HG03558 (cell line): ENCODE results near the gene ZNF598.

Source experiments
- ATAC-seq: cut with Tn5 transposase; IDR thresholded peaks from one replicate; pipeline ENCODE4 v1.9.1; 2021; ENCODE audit warnings: moderate number of reproducible peaks; ENCODE audit not compliant: unreplicated experiment; ENCODE audit errors: extremely low read depth

ZNF598 gene

GRCh38 chr16:1992704-1993317 is 16.8 kb downstream of the ZNF598 start:
- no peak for ATAC-seq

DNA sequence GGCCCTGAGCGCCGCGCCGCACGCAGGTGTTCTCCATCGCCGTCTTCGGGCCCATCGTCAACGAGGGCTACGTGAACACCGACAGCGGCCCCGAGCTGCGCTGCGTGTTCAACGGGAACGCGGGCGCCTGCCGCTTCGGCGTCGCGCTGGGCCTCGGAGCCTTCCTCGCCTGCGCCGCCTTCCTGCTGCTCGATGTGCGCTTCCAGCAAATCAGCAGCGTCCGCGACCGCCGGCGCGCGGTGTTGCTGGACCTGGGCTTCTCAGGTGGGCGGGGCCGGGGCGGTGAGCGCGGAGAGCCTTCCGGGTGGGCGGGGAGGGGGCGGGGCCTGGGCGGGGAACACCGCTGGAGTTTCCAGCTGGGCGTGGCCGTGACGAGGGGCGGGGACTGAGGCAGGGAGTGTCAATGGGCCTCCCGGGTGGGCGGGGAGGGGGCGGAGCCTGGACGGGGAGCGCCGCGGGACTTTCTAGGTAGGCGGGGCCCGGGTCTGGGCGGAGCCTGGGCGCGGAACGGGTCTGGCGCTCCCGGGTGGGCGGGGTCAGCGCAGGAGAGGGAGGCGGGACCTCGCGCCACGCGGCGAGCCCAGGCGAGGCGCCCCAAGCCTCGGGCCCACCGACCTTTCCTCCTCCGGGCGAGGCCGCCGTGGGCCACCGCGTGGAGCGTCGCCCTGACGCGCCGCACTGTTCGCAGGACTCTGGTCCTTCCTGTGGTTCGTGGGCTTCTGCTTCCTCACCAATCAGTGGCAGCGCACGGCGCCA is 17.5 kb downstream of the ZNF598 start:
- ATAC-seq: no peak

- ATAC-seq: no peak
Measured at GRCh38 chr16:1991588-1991947, 18.1 kb downstream of the ZNF598 start.

- ATAC-seq: no peak
Measured at GRCh38 chr16:1991135-1991551, 18.5 kb downstream of the ZNF598 start.

DNA sequence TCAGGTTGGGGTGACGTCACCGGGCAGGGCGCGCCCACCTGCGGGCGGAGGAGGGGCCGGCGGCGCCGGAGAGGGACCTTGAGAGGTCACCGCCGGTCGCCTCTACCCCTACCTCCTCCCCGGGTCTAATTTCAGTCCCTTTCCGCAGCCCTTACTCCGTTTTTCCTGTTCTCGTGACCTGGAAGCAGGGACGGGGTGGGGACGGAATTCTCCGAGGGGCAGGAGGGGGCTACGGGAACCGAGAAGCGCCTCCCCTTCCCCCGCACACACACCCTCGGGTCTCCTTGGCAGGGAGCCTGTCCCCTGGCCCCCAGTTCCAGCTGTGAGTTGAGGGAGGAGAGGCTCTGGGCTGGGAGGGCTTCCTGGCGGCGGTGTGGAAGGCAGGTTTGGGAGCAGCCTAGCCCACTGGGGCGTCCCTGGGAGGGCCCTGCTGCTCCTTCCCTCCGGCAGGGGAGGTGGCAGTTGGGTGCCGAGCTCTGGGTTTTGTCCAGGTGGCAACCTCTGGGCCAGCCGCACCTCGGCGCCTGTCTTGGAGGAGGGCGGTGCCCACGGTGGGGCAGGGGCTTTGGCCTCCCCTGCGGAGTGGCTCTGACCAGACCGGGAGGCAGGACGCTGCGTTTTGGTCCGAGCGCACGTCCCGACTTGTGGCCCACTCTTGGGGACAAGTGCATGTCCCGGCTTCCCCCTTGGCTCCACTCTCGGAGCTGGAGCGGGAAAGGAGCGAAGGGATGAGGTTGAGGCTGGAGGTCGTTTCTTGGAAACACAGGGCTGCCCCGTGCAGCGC is 19.1 kb downstream of the ZNF598 start:
- no peak for ATAC-seq

DNA sequence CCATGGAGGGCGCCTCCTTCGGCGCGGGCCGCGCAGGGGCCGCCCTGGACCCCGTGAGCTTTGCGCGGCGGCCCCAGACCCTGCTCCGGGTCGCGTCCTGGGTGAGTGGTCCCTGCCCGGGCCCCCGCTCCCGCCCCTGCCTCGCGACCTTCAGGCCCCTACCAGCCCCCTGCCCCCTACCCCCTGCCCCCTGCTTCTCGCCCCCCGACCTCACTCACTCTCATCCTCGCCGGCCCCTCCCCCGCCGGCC is 19.6 kb downstream of the ZNF598 start:
- no peak for ATAC-seq

DNA sequence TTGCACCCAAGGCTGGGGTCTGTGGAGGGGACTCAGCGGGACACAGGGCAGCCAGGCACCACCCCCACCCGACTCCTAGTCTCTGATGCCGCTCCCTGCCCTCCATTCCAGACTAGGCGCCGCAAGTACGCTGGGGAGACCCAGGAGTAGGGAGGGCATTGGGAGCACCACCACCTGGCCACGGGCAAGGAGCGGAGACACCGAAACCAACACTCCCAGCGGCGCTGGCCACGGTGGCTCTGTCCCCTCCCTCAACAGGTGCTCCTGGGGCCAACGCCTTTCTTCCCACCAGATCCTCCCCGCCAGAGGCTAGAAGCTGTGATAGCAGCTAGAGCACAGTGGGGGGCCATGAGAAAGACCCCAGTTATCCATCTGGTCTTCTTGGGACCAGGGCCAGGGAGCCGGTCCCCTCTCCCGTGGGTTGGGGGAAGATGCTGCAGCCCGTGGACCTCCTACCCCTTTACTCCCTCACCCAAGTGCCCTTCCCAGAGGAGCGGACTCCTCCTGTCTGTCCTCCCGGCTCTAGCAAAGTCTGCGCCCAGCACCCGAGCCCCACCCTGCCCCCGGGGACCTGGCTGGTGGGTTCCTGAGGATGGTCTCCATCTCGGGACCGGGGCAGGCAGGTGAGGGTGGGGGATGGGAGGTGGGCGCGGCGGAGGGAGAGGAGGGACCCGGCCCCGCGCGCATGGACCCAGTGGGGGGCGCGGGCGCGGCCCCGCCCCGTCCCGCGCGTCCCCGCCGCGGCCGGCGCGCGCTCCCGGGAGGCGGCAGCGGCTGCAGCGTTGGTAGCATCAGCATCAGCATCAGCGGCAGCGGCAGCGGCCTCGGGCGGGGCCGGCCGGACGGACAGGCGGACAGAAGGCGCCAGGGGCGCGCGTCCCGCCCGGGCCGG is 20.2 kb downstream of the ZNF598 start, which contains the start of gene SYNGR3:
Gene SYNGR3, plus strand, starts transcription at position 762 of the 892 bp plus-strand sequence. CDS start 133 bp downstream, outside the sequence.
- no peak for ATAC-seq

DNA sequence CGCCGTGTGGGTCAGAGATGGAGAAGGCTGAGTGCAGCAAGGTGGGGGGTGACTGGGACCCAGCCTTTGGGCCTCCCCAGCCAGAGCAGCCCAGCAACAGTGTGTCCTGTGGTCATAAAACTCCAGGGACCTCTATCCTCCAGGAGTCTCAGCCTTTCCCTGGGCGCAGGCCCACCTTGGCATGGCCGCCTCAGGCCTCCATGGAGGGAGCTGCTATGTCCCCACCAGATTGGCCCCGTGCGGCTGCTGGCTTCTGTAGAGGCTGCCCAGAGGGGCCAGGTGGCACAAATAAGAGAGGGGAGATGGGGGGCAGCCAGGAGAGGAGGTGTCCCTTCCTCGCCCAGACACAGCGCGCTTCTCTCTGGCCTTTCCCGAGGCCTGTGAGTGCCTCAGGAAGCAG is 22.4 kb downstream of the ZNF598 start:
- ATAC-seq: no peak

DNA sequence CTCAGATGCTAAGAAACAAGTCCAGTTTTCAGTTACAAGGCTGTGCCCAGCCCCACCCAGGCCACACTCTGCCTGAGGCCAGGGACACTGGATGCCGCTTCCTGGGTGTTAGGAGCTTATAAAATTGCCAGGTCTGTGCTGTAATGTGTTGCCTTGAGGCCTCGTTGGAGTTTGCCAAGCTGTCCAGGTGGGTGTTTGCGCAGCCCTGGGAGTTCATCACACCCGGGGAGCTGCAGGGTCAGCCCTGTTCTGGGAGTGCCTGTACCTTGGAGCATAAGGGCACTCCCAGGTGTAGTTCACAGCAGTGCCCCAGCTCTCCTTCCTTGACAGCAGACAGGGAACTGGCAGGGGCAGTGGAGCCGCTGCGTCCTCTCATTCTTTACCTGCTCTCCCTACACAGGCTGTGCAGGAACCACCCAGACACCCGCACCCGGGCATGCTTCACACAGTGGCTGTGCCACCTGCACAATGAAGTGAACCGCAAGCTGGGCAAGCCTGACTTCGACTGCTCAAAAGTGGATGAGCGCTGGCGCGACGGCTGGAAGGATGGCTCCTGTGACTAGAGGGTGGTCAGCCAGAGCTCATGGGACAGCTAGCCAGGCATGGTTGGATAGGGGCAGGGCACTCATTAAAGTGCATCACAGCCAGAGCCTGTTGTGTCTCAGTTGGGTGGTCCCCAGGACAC is 24.0 kb downstream of the ZNF598 start:
- no peak for ATAC-seq

DNA sequence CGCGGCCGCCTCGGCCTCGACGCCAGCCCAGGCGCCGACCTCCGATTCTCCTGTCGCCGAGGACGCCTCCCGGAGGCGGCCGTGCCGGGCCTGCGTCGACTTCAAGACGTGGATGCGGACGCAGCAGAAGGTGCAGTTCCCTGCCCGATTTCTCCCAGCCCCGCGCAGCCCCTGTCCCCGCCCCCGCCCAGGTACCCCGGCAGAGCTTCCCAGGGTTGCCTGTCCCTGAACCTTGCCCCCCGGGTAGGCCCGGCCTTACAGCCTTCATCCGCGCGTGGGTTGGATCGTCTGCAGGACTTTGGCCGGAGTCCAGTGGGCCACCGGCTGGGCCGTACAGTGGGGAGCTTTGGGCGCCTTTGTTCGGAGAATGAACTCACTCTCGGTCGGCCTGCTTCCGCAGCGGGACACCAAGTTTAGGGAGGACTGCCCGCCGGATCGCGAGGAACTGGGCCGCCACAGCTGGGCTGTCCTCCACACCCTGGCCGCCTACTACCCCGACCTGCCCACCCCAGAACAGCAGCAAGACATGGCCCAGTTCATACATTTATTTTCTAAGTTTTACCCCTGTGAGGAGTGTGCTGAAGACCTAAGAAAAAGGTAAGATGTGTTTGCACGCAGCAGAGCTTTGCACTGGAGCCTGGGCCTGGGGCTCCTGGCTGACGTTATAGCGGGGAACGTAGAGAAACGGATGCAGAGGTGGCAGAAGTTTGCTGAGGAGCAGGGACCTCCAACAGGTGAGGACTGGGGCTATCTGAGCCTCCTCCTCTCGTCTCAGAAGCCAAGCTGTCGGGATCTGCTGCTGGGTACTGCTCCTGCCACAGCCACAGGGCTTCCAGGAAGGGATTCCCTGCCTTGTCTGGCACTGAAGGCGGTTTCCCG is 25.0 kb downstream of the ZNF598 start:
- peak; percentile 2 for ATAC-seq

DNA sequence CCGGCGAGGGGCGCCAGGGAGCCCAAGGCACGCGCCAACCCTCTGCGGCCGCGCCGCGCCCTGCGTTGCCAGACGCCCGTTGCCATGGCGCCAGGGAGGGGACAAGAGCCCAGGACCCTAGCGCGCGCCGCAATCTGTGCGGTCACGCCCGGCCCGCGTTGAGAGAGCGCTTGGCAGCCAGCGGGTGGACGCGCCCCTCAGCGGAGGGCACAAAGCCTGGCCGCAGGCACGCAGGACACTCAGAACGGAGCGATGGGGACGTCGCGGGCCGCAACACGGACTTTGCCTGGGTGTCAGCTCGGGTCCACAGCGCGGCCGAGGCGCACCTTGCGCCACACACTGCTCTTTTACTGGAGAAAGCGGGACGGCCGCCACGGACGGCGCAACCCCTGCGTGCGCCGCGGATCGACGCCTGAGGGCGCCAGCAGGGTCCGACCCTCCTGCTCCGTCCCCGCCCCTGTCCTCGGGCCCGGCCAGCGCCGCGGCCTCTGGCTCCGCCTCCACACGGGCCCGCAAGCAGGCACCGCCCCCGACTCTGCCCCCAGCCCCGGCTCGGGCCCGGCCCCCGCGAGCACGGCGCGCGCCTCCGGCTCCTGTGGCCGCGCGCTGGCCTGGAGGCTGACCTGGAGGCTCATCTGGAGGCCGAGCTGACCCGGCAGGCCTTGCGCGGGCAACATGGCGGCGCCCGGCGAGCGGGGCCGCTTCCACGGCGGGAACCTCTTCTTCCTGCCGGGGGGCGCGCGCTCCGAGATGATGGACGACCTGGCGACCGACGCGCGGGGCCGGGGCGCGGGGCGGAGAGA is 25.9 kb downstream of the ZNF598 start, which contains the start of gene GFER:
Gene GFER, plus strand, starts transcription at position 650 of the 803 bp plus-strand sequence. Its CDS starts 26 bp downstream, at position 676.
- ATAC-seq: peak; percentile 62

- no peak for ATAC-seq
Measured at GRCh38 chr16:1982991-1983543, 26.6 kb downstream of the ZNF598 start.

GRCh38 chr16:1982013-1982433 is 27.6 kb downstream of the ZNF598 start:
- no peak for ATAC-seq

DNA sequence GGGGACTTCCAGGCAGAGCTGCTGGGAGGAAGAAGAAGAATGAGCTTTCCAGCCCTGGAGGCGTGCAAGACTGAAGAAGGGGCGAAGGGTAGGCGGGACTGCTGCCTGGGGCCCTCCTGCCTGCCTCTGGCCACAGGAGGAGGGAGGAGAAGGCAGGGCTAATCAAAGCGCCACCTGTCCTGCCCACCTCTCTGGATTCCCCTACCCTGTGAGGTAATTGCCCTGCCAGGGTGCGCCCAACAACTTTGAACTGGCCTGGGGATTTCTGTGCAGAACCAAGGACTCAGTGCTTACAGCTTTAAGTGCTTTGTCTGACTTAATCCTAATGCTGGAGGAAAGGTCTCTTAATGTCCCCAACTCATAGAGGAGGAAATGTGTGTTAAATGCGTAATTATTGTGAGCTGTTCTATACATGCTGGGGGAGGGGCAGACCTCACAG is 28.2 kb downstream of the ZNF598 start, which contains the start of gene NOXO1:
Gene NOXO1, minus strand, starts transcription at position 72 of the 439 bp plus-strand sequence. CDS start 290 bp downstream, outside the sequence.
- no peak for ATAC-seq

- ATAC-seq: no peak
Measured at GRCh38 chr16:1980770-1981087, 28.9 kb downstream of the ZNF598 start.

DNA sequence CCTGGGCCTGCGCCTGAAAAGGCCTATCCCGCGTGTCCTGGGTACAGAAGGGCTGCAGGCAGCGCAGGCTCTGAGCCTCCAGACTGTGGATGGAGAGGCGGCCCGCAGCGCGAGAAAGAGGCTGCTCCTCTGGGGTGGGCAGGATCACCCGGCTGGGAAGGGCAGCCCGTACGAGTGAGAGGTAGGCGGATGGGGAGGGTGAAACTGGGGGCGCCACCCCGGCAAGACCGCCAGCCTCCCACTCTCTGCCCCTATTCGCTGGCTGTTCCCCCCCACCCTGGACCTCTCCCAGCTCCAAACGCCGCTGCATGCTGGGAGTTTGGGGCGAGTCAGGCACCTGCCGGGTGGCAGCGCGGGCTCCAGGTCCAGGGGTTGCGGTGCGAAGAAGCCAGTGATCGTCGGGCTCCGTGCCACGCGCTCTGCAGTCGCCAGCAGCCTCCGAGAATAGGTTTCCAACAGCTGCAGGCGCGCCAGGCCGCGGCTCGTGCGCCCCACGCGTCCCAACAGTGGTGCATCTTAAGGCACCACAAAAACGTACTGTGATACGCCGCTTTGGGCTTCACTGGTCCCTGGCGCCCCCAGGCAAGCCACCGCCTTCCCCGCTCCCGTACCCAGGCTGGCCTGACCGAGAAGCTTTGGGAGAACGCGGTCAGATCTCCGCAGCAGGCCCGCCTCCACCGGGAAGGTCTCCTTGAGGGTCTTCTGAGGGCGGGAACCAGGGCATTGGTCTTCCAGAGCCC is 29.4 kb downstream of the ZNF598 start:
- ATAC-seq: no peak
